SU-DHL-6 (cell line): ENCODE measurements around the gene PPP2R2D.

Source experiments
- H2AFZ ChIP-seq: fragments of 200-600 bp; sonication (generic); 2 replicates; pipeline ENCODE4 v1.6.1; 2014; ENCODE audit warnings: low read depth, mild to moderate bottlenecking, moderate library complexity, mixed read lengths, antibody characterized with exemption, low read length; ENCODE audit not compliant: severe bottlenecking
- H3F3A ChIP-seq: fragments of 200-600 bp; shearing (Covaris generic); 2 replicates; pipeline ENCODE4 v1.6.0; 2016; ENCODE audit warnings: antibody characterized with exemption, mild to moderate bottlenecking; ENCODE audit not compliant: insufficient read depth
- H3K27ac ChIP-seq: fragments of 200-600 bp; sonication (generic); 2 replicates; pipeline ENCODE4 v1.5.1; 2016; ENCODE audit warnings: low read depth, mild to moderate bottlenecking, low read length, moderate library complexity, mixed read lengths
- H3K27me3 ChIP-seq: fragments of 200-600 bp; sonication (generic), shearing (Covaris generic); 2 replicates; pipeline ENCODE4 v1.6.0; 2014; ENCODE audit warnings: mild to moderate bottlenecking, low read length
- H3K36me3 ChIP-seq: fragments of 200-600 bp; sonication (generic); 2 replicates; pipeline ENCODE4 v1.6.1; 2014; ENCODE audit warnings: mild to moderate bottlenecking, low read length, mixed read lengths
- H3K4me2 ChIP-seq: fragments of 300-600, 200-600 bp; shearing (Covaris generic), sonication (generic); 2 replicates; pipeline ENCODE4 v1.6.0; 2014; ENCODE audit warnings: low read length, low read depth, mild to moderate bottlenecking; ENCODE audit not compliant: poor library complexity, severe bottlenecking
- H3K4me3 ChIP-seq: fragments of 200-600 bp; sonication (generic); 2 replicates; pipeline ENCODE4 v1.5.1; 2014; ENCODE audit warnings: antibody characterized with exemption, low read length, mild to moderate bottlenecking, mixed read lengths; ENCODE audit not compliant: insufficient read depth, poor library complexity, severe bottlenecking
- H3K79me2 ChIP-seq: fragments of 200-600 bp; sonication (generic); 2 replicates; pipeline ENCODE4 v1.6.1; 2014; ENCODE audit warnings: mild to moderate bottlenecking, low read length, moderate library complexity; ENCODE audit not compliant: insufficient read depth
- H3K9ac ChIP-seq: fragments of 200-600 bp; sonication (generic); 2 replicates; pipeline ENCODE4 v1.7.0; 2014; ENCODE audit warnings: mild to moderate bottlenecking, low read length
- H3K9me2 ChIP-seq: fragments of 200-600 bp; sonication (generic); replicated peaks from 2 replicates; pipeline ENCODE4 v1.6.1; 2014; ENCODE audit warnings: low read length; ENCODE audit not compliant: insufficient read depth
- H3K9me3 ChIP-seq: fragments of 200-600 bp; sonication (generic); 2 replicates; pipeline ENCODE4 v1.6.1; 2014; ENCODE audit warnings: low read length, mixed read lengths; ENCODE audit not compliant: insufficient read depth
- H4K20me1 ChIP-seq: fragments of 200-600 bp; sonication (generic); 2 replicates; pipeline ENCODE4 v1.6.1; 2014; ENCODE audit warnings: low read depth, mild to moderate bottlenecking, antibody characterized with exemption, low read length, moderate library complexity, mixed read lengths
- EZH2phosphoT487 ChIP-seq: fragments of 200-600 bp; sonication (generic), shearing (Covaris generic); conservative IDR thresholded peaks from 2 replicates; pipeline ENCODE4 v1.6.1; 2018; ENCODE audit warnings: mild to moderate bottlenecking, antibody characterized with exemption, low read length, moderate library complexity, mixed read lengths
- TF ChIP-seq, protein P1 (sequence below): fragments of 200-600 bp; sonication (generic); IDR thresholded peaks from one replicate; pipeline ENCODE4 v1.5.1; 2017; ENCODE audit warnings: antibody characterized with exemption, mild to moderate bottlenecking, low read length, moderate library complexity; ENCODE audit not compliant: insufficient read depth, poor library complexity, severe bottlenecking

The PPP2R2D gene

DNA sequence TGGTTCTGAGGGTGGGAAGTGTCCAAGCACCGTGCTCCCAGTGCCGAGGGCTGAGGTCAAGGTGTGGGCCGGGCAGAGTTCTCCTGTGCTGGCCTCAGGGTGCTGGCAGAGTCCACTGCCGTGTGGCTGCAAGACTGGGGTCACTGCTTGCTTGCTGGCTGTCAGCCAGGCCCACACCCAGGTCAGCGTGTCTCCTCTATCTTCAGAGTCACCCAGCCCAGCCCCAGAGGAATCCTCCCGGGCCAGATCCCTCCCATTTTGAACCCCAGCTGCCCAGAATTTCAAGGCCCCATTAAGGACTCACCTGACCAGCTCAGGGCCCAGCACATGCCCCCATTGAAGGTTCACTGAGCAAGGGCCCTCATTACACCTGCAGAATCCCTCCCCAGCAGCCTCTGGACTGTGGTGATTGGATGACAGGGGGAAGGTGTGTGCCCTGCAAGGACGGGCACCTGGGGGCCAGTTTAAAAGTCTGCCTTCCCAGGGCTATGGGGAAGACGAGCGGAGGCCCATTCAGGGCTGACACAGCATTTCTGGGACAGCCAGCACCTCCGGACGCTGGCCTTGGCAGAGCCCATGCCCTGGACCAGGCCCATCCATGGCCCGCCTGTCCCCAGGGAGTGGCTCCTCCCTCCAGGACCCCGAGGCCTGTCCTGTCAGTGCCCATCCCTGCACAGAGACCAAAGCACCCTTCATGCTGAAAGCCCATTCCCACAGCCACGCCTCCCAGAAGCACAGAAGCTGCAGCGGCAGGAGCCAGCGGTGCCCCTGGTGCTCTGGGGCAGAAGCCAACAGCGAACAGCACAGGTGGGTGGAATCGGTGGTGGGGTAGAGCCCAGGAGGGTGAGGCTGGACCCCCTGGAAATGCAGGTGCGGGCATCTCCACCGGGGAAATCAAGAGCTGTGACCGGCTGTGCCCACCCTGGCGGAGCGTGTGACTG lies 45.1 kb upstream of the PPP2R2D start:
- Histone ChIP-seq H3K79me2 (no peaks in the 10 kb centered on the region), H3K9ac (no peak overlapping the region), H3K4me3 (no peak overlapping the region), H3K27ac (no peak overlapping the region), H3K36me3 (no peaks in the 10 kb centered on the region), H3K9me3 (no peaks in the 10 kb centered on the region), H2AFZ (no peak overlapping the region), H3K4me2 (no peak overlapping the region), H3K9me2 (no peaks in the 10 kb centered on the region), H3F3A (no peaks in the 10 kb centered on the region), H4K20me1 (no peaks in the 10 kb centered on the region), H3K27me3 (no peaks in the 10 kb centered on the region)
- TF ChIP-seq, protein P1, sequence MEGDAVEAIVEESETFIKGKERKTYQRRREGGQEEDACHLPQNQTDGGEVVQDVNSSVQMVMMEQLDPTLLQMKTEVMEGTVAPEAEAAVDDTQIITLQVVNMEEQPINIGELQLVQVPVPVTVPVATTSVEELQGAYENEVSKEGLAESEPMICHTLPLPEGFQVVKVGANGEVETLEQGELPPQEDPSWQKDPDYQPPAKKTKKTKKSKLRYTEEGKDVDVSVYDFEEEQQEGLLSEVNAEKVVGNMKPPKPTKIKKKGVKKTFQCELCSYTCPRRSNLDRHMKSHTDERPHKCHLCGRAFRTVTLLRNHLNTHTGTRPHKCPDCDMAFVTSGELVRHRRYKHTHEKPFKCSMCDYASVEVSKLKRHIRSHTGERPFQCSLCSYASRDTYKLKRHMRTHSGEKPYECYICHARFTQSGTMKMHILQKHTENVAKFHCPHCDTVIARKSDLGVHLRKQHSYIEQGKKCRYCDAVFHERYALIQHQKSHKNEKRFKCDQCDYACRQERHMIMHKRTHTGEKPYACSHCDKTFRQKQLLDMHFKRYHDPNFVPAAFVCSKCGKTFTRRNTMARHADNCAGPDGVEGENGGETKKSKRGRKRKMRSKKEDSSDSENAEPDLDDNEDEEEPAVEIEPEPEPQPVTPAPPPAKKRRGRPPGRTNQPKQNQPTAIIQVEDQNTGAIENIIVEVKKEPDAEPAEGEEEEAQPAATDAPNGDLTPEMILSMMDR = no peak
- no peak for TF ChIP-seq EZH2phosphoT487

DNA sequence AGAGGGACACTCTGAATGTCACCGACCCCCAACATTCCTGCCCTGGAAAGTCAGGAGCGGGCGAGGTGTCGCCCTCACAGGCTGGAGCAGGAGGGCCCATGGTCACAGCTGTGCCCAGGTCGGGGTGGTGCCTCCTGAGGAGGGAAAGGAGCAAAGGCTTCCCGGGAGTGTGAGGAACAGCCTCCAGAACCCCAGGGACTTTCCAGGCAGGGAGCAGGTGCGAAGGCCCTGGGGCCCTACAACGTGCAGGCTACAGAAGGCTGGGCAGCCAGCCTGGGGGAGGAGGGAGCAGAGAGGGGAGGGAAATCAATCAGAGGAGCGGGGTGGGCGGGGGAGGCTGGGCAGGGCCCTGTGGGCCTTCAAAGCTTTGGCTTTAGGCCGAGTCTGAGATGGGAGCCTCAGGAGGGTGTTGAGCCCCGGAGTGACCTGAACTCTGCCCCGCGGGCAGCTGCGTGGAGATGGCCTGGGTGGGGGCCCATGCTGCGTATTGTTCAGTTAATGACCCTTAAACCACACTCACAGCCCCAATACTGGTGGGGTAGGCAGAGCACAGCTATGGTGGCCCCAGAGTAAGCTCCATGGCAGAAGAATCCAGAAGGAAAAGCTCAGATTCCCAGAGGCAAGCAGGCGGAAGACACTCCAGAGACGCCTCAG lies 44.2 kb upstream of the PPP2R2D start:
- Histone ChIP-seq H3K9me3 (no peaks in the 10 kb centered on the region), H3K4me2 (no peak overlapping the region), H3K36me3 (no peaks in the 10 kb centered on the region), H3K27me3 (no peaks in the 10 kb centered on the region), H3K27ac (no peak overlapping the region), H3F3A (no peaks in the 10 kb centered on the region), H2AFZ (no peak overlapping the region), H3K9me2 (no peaks in the 10 kb centered on the region), H3K79me2 (no peaks in the 10 kb centered on the region), H3K4me3 (no peak overlapping the region), H4K20me1 (no peaks in the 10 kb centered on the region), H3K9ac (no peak overlapping the region)
- TF ChIP-seq EZH2phosphoT487 = no peak
- TF ChIP-seq, protein P1 = no peak

DNA sequence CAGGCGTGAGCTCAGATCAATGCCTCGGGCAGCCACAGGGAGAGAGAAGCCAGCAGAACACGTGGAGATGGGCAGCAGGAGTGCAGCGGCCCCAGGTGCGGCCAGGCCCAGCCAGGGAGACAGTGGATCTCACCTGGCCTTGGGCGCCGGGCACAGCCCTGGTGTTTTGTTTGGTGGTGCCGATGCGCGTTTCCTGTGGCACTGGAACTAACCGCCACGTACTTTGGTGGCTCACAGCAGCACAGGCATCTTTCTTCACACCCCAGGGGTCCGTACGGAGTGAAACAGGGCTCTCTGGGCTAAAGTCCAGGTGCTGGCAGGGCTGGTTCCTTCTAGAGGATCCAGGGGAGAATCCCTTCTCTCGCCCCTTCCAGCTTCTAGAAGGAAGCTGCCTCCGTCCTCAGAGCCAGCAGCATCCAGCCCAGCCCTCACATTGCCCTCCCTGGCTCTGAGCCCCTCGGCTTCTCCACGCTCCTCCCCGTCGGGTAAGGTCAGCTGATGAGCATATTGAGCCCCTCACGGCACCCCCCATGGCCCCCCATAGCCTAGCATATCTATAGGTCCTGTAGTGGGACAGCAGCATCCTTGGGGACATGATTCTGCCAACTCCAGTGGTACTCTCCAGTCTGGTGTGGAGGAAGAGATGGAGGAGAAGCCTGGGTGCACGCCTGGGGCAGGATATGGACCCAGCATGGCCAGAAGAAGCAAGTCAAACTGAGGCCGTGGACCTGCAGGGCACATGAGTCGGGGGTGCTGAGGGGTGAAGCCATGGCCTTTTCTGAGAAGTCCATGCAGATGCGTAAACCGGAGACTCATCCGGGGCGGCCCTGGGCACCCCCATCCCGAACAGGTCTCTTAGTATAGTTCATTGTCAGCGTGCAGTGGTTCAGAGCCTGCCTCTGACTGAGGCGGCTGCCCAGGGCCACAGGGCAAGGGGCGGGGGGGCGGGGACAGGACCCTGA lies 43.4 kb upstream of the PPP2R2D start:
- H3K27me3 ChIP-seq = no peaks in the 10 kb centered on the region
- TF ChIP-seq EZH2phosphoT487 = no peak
- TF ChIP-seq, protein P1 = no peak

More for the DNA sequence above, 43.4 kb upstream of the PPP2R2D start:
- Histone ChIP-seq H3K4me2 (no peak overlapping the region), H2AFZ (no peak overlapping the region), H3K9me3 (no peaks in the 10 kb centered on the region), H4K20me1 (no peaks in the 10 kb centered on the region), H3K4me3 (no peak overlapping the region), H3K9ac (no peak overlapping the region), H3K27ac (no peak overlapping the region), H3K9me2 (no peaks in the 10 kb centered on the region), H3K79me2 (no peaks in the 10 kb centered on the region), H3K36me3 (no peaks in the 10 kb centered on the region), H3F3A (no peaks in the 10 kb centered on the region)
